Measurements from ENCODE around the gene MYOC. TPM values are rescaled to one million over a fixed set of nuclear protein-coding genes. Genes with fewer than 3 reads are reported as not detected.

The MYOC gene
- not detected in 2 replicates for polyA plus RNA-seq
- not detected in 2 replicates for polyA minus RNA-seq

DNA sequence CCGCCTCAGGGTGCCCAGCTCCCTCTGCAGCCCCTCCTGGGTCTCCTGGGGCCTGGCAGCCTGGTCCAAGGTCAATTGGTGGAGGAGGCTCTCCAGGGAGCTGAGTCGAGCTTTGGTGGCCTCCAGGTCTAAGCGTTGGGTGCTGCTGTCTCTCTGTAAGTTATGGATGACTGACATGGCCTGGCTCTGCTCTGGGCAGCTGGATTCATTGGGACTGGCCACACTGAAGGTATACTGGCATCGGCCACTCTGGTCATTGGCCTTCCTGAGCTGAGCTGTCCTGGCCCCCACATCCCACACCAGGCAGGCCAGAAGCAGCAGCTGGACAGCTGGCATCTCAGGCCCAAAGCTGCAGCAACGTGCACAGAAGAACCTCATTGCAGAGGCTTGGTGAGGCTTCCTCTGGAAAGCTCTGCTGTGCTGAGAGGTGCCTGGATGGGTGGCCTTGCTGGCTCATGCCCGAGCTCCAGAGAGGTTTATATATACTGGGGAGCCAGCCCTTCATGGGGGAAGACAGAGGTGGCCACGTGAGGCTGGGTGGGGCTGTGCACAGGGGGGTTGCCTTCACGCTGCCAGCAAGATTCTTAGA is at the start of gene MYOC:
MYOC (minus strand) TSS at position 455 of the 589 bp plus-strand sequence; CDS start at position 378, 77 bp downstream.
- H3K9ac ChIP-seq (ENCODE audit: low read length) = no peak within 1 kb of the TSS
- H3K9me3 ChIP-seq (ENCODE audit: low read length) = no peaks in the 10 kb centered on the region
- H3K79me2 ChIP-seq (replicated peaks; ENCODE audit: insufficient read depth, low read length) = no peaks in the 10 kb centered on the region
- no peak within 1 kb of the TSS for H3K4me3 ChIP-seq (ENCODE audit: low read length)
- H2AFZ ChIP-seq (ENCODE audit: low read depth, low read length) = no peak within 1 kb of the TSS
- H3F3A ChIP-seq (ENCODE audit: insufficient read depth, low read length, poor library complexity, severe bottlenecking) = no peaks in the 10 kb centered on the region
- TF ChIP-seq EZH2 (IDR thresholded peaks at IDR 0.05; ENCODE audit: borderline replicate concordance, insufficient read depth, low read length, poor library complexity, severe bottlenecking) (no peak), POLR2AphosphoS5 (IDR thresholded peaks at IDR 0.05) (no peak), RAD21 (conservative IDR thresholded peaks at IDR 0.05) (no peak), EP300 (conservative IDR thresholded peaks at IDR 0.05; ENCODE audit: poor library complexity, severe bottlenecking) (no peak), SMC3 (conservative IDR thresholded peaks at IDR 0.05; ENCODE audit: poor library complexity) (no peak), MXI1 (conservative IDR thresholded peaks at IDR 0.05; ENCODE audit: poor library complexity, severe bottlenecking) (no peak)
- TF ChIP-seq, protein P1, sequence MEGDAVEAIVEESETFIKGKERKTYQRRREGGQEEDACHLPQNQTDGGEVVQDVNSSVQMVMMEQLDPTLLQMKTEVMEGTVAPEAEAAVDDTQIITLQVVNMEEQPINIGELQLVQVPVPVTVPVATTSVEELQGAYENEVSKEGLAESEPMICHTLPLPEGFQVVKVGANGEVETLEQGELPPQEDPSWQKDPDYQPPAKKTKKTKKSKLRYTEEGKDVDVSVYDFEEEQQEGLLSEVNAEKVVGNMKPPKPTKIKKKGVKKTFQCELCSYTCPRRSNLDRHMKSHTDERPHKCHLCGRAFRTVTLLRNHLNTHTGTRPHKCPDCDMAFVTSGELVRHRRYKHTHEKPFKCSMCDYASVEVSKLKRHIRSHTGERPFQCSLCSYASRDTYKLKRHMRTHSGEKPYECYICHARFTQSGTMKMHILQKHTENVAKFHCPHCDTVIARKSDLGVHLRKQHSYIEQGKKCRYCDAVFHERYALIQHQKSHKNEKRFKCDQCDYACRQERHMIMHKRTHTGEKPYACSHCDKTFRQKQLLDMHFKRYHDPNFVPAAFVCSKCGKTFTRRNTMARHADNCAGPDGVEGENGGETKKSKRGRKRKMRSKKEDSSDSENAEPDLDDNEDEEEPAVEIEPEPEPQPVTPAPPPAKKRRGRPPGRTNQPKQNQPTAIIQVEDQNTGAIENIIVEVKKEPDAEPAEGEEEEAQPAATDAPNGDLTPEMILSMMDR (IDR thresholded peaks at IDR 0.05; ENCODE audit: poor library complexity, severe bottlenecking) = no peak
- TF ChIP-seq, protein P2, sequence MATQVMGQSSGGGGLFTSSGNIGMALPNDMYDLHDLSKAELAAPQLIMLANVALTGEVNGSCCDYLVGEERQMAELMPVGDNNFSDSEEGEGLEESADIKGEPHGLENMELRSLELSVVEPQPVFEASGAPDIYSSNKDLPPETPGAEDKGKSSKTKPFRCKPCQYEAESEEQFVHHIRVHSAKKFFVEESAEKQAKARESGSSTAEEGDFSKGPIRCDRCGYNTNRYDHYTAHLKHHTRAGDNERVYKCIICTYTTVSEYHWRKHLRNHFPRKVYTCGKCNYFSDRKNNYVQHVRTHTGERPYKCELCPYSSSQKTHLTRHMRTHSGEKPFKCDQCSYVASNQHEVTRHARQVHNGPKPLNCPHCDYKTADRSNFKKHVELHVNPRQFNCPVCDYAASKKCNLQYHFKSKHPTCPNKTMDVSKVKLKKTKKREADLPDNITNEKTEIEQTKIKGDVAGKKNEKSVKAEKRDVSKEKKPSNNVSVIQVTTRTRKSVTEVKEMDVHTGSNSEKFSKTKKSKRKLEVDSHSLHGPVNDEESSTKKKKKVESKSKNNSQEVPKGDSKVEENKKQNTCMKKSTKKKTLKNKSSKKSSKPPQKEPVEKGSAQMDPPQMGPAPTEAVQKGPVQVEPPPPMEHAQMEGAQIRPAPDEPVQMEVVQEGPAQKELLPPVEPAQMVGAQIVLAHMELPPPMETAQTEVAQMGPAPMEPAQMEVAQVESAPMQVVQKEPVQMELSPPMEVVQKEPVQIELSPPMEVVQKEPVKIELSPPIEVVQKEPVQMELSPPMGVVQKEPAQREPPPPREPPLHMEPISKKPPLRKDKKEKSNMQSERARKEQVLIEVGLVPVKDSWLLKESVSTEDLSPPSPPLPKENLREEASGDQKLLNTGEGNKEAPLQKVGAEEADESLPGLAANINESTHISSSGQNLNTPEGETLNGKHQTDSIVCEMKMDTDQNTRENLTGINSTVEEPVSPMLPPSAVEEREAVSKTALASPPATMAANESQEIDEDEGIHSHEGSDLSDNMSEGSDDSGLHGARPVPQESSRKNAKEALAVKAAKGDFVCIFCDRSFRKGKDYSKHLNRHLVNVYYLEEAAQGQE (IDR thresholded peaks at IDR 0.05; ENCODE audit: borderline replicate concordance) = no peak
- no peaks in the 10 kb centered on the region for H3K27me3 ChIP-seq (ENCODE audit: insufficient read depth, low read depth, low read length)
- no peak within 1 kb of the TSS for H3K4me2 ChIP-seq (ENCODE audit: low read length)
- H3K36me3 ChIP-seq (ENCODE audit: insufficient read depth, low read length) = no peaks in the 10 kb centered on the region
- H4K20me1 ChIP-seq (ENCODE audit: insufficient read depth) = no peaks in the 10 kb centered on the region
- H3K9me2 ChIP-seq (ENCODE audit: insufficient read depth, low read length) = no peaks in the 10 kb centered on the region
- H3K27ac ChIP-seq (ENCODE audit: low read length) = no peak within 1 kb of the TSS

DNA sequence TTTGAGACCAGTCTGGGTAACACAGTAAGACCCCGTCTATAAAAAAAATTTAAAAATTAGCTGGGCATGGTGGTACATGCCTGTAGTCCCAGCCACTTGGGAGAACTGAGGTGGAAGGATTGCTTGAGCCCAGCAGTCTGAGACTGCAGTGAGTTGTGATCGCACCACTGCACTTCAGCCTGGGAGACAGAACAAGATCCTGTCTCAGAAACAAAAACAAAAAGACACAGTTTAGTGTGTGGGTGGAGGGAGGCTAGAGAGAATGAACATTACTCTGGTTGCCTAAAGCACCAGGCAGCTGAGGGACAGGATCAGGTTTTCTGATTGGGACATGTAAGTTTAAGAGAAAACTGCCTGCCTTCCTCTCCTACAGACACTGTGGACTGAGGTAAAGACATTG is 47.0 kb upstream of the MYOC start:
- Histone ChIP-seq H3K9ac (ENCODE audit: low read length) (no peak overlapping the region), H3K27ac (ENCODE audit: low read length) (no peak overlapping the region), H4K20me1 (ENCODE audit: insufficient read depth) (no peaks in the 10 kb centered on the region)

More for the DNA sequence above, 47.0 kb upstream of the MYOC start:
- no peak overlapping the region for H2AFZ ChIP-seq (ENCODE audit: low read depth, low read length)
- no peaks in the 10 kb centered on the region for H3F3A ChIP-seq (ENCODE audit: insufficient read depth, low read length, poor library complexity, severe bottlenecking)
- H3K9me3 ChIP-seq (ENCODE audit: low read length) = no peaks in the 10 kb centered on the region
- H3K4me3 ChIP-seq (ENCODE audit: low read length) = no peak overlapping the region
- no peak overlapping the region for H3K4me2 ChIP-seq (ENCODE audit: low read length)
- H3K27me3 ChIP-seq (ENCODE audit: insufficient read depth, low read depth, low read length) = no peaks in the 10 kb centered on the region
- H3K9me2 ChIP-seq (ENCODE audit: insufficient read depth, low read length) = no peaks in the 10 kb centered on the region
- TF ChIP-seq, protein P1 (IDR thresholded peaks at IDR 0.05; ENCODE audit: poor library complexity, severe bottlenecking) = no peak
- TF ChIP-seq SMC3 (conservative IDR thresholded peaks at IDR 0.05; ENCODE audit: poor library complexity) = no peak
- TF ChIP-seq EZH2 (IDR thresholded peaks at IDR 0.05; ENCODE audit: borderline replicate concordance, insufficient read depth, low read length, poor library complexity, severe bottlenecking) = no peak
- no peak for TF ChIP-seq MXI1 (conservative IDR thresholded peaks at IDR 0.05; ENCODE audit: poor library complexity, severe bottlenecking)
- TF ChIP-seq TAF1 (IDR thresholded peaks at IDR 0.05; ENCODE audit: low read depth) = no peak
- TF ChIP-seq POLR2AphosphoS5 (IDR thresholded peaks at IDR 0.05) = no peak
- no peak for TF ChIP-seq RAD21 (conservative IDR thresholded peaks at IDR 0.05)
- no peak for TF ChIP-seq EP300 (conservative IDR thresholded peaks at IDR 0.05; ENCODE audit: poor library complexity, severe bottlenecking)
- TF ChIP-seq, protein P2 (IDR thresholded peaks at IDR 0.05; ENCODE audit: borderline replicate concordance) = no peak
- H3K36me3 ChIP-seq (ENCODE audit: insufficient read depth, low read length) = no peaks in the 10 kb centered on the region
- no peaks in the 10 kb centered on the region for H3K79me2 ChIP-seq (replicated peaks; ENCODE audit: insufficient read depth, low read length)

All from neural cell (in vitro differentiated cells).